ENCODE measurements around the gene NAPA.

The NAPA gene

GRCh38 chr19:47479701-47480503, 35.0 kb downstream of the NAPA start:
- Histone ChIP-seq H2AFZ (ENCODE audit: low read length) (no peak overlapping the region), H3K9me2 (replicated peaks; ENCODE audit: low read depth, low read length) (no peaks in the 10 kb centered on the region), H3K9me3 (ENCODE audit: insufficient read depth, low read depth, low read length) (no peaks in the 10 kb centered on the region), H4K20me1 (ENCODE audit: insufficient read depth, low read length, poor library complexity, severe bottlenecking) (no peaks in the 10 kb centered on the region), H3K9ac (ENCODE audit: low read depth, low read length, poor library complexity, severe bottlenecking) (no peak overlapping the region), H3K4me3 (ENCODE audit: low read length, poor library complexity, severe bottlenecking) (no peak overlapping the region), H3K36me3 (ENCODE audit: insufficient read depth, low read length) (no peaks in the 10 kb centered on the region), H3K27me3 (ENCODE audit: insufficient read depth, low read length, poor library complexity, severe bottlenecking) (no peaks in the 10 kb centered on the region), H3F3A (ENCODE audit: low read depth) (no peaks in the 10 kb centered on the region), H3K79me2 (ENCODE audit: insufficient read depth, low read length) (peaks cover 6% of the 10 kb centered on the region), H3K4me2 (ENCODE audit: low read depth, low read length, poor library complexity, severe bottlenecking) (no peak overlapping the region), H3K4me1 (ENCODE audit: insufficient read depth, low read length, poor library complexity, severe bottlenecking) (peaks cover 6% of the 10 kb centered on the region)
- TF ChIP-seq EZH2phosphoT487 (IDR thresholded peaks at IDR 0.05; ENCODE audit: borderline replicate concordance) (no peak), CTCF (conservative IDR thresholded peaks at IDR 0.05; ENCODE audit: low read length) (no peak)

GRCh38 chr19:47476438-47476972, 38.4 kb downstream of the NAPA start:
- no peaks in the 10 kb centered on the region for H3K9me3 ChIP-seq (ENCODE audit: insufficient read depth, low read depth, low read length)
- no peak for TF ChIP-seq CTCF (conservative IDR thresholded peaks at IDR 0.05; ENCODE audit: low read length)
- TF ChIP-seq EZH2phosphoT487 (IDR thresholded peaks at IDR 0.05; ENCODE audit: borderline replicate concordance) = no peak
- H3K4me1 ChIP-seq (ENCODE audit: insufficient read depth, low read length, poor library complexity, severe bottlenecking) = no peaks in the 10 kb centered on the region
- no peak overlapping the region for H3K4me2 ChIP-seq (ENCODE audit: low read depth, low read length, poor library complexity, severe bottlenecking)
- no peak overlapping the region for H3K9ac ChIP-seq (ENCODE audit: low read depth, low read length, poor library complexity, severe bottlenecking)
- H4K20me1 ChIP-seq (ENCODE audit: insufficient read depth, low read length, poor library complexity, severe bottlenecking) = no peaks in the 10 kb centered on the region
- H3K4me3 ChIP-seq (ENCODE audit: low read length, poor library complexity, severe bottlenecking) = no peak overlapping the region
- no peak overlapping the region for H2AFZ ChIP-seq (ENCODE audit: low read length)
- no peaks in the 10 kb centered on the region for H3K36me3 ChIP-seq (ENCODE audit: insufficient read depth, low read length)
- no peaks in the 10 kb centered on the region for H3K9me2 ChIP-seq (replicated peaks; ENCODE audit: low read depth, low read length)
- no peaks in the 10 kb centered on the region for H3K79me2 ChIP-seq (ENCODE audit: insufficient read depth, low read length)
- no peaks in the 10 kb centered on the region for H3F3A ChIP-seq (ENCODE audit: low read depth)
- no peaks in the 10 kb centered on the region for H3K27me3 ChIP-seq (ENCODE audit: insufficient read depth, low read length, poor library complexity, severe bottlenecking)

GRCh38 chr19:47475465-47475864, 39.4 kb downstream of the NAPA start:
- H3F3A ChIP-seq (ENCODE audit: low read depth) = no peaks in the 10 kb centered on the region
- no peaks in the 10 kb centered on the region for H3K27me3 ChIP-seq (ENCODE audit: insufficient read depth, low read length, poor library complexity, severe bottlenecking)
- no peak overlapping the region for H3K9ac ChIP-seq (ENCODE audit: low read depth, low read length, poor library complexity, severe bottlenecking)
- no peak overlapping the region for H2AFZ ChIP-seq (ENCODE audit: low read length)
- no peaks in the 10 kb centered on the region for H3K9me2 ChIP-seq (replicated peaks; ENCODE audit: low read depth, low read length)
- H4K20me1 ChIP-seq (ENCODE audit: insufficient read depth, low read length, poor library complexity, severe bottlenecking) = no peaks in the 10 kb centered on the region
- H3K9me3 ChIP-seq (ENCODE audit: insufficient read depth, low read depth, low read length) = no peaks in the 10 kb centered on the region
- no peaks in the 10 kb centered on the region for H3K4me1 ChIP-seq (ENCODE audit: insufficient read depth, low read length, poor library complexity, severe bottlenecking)
- TF ChIP-seq EZH2phosphoT487 (IDR thresholded peaks at IDR 0.05; ENCODE audit: borderline replicate concordance) (no peak), CTCF (conservative IDR thresholded peaks at IDR 0.05; ENCODE audit: low read length) (no peak)
- H3K79me2 ChIP-seq (ENCODE audit: insufficient read depth, low read length) = no peaks in the 10 kb centered on the region
- H3K36me3 ChIP-seq (ENCODE audit: insufficient read depth, low read length) = no peaks in the 10 kb centered on the region
- H3K4me2 ChIP-seq (ENCODE audit: low read depth, low read length, poor library complexity, severe bottlenecking) = no peak overlapping the region
- no peak overlapping the region for H3K4me3 ChIP-seq (ENCODE audit: low read length, poor library complexity, severe bottlenecking)

All from Loucy (cell line).